Nephron (organoid): ENCODE data around the gene KCNQ1.

Source experiments
- H3K27ac Mint-ChIP-seq, 3 experiments: 2 replicates each; pipeline ENCODE4 v1.8.0; 2020; ENCODE audit warnings: mixed read lengths in 3 of 3, mild to moderate bottlenecking in 2 of 3, moderate library complexity in 1 of 3
- H3K27me3 Mint-ChIP-seq: 2 replicates; pipeline ENCODE4 v1.8.0; 2021; ENCODE audit warnings: low read depth, mild to moderate bottlenecking, moderate library complexity, mixed read lengths
- H3K36me3 Mint-ChIP-seq: 2 replicates; pipeline ENCODE4 v1.8.0; 2020; ENCODE audit warnings: low read depth, mixed read lengths
- H3K4me1 Mint-ChIP-seq: 2 replicates; pipeline ENCODE4 v1.8.0; 2020; ENCODE audit warnings: mixed read lengths
- H3K4me3 Mint-ChIP-seq, 3 experiments: 2 replicates each; pipeline ENCODE4 v1.8.0; 2020; ENCODE audit warnings: mild to moderate bottlenecking in 3 of 3, mixed read lengths in 3 of 3, moderate library complexity in 2 of 3
- H3K9me3 Mint-ChIP-seq: 2 replicates; pipeline ENCODE4 v1.8.0; 2020; ENCODE audit warnings: mixed read lengths
- CTCF ChIP-seq, 3 experiments: fragments of 200-600 bp; sonication (generic); IDR thresholded peaks; one replicate each; pipeline ENCODE4 v1.5.0; 2021; ENCODE audit warnings: antibody characterized with exemption in 3 of 3; ENCODE audit not compliant: unreplicated experiment in 3 of 3

The KCNQ1 gene

GRCh38 chr11:2886936-2887335 is 442.1 kb downstream of the KCNQ1 start:
- TF ChIP-seq CTCF (IDR thresholded peaks at IDR 0.05; ENCODE audit: unreplicated experiment in 3 of 3), result no peak
- Mint-ChIP-seq H3K4me3 (peak overlapping the region; percentile 65 to 78 (median 73)), H3K27ac (peak overlapping the region; percentile 80 to 95 (median 85)), H3K4me1 (peaks cover 43% of the 10 kb centered on the region), H3K27me3 (peaks cover 7% of the 10 kb centered on the region), H3K36me3 (peaks cover 14% of the 10 kb centered on the region), H3K9me3 (no peaks in the 10 kb centered on the region)

GRCh38 chr11:2887515-2888195 is 442.8 kb downstream of the KCNQ1 start:
- peak overlapping the region; percentile 61 to 75 (median 65) for H3K4me3 Mint-ChIP-seq
- peaks cover 38% of the 10 kb centered on the region for H3K4me1 Mint-ChIP-seq
- H3K27me3 Mint-ChIP-seq, result peaks cover 5% of the 10 kb centered on the region
- no peak for TF ChIP-seq CTCF (IDR thresholded peaks at IDR 0.05; ENCODE audit: unreplicated experiment in 3 of 3)
- peak overlapping the region; percentile 80 to 95 (median 85) for H3K27ac Mint-ChIP-seq
- H3K36me3 Mint-ChIP-seq, result peaks cover 8% of the 10 kb centered on the region
- H3K9me3 Mint-ChIP-seq, result no peaks in the 10 kb centered on the region

DNA sequence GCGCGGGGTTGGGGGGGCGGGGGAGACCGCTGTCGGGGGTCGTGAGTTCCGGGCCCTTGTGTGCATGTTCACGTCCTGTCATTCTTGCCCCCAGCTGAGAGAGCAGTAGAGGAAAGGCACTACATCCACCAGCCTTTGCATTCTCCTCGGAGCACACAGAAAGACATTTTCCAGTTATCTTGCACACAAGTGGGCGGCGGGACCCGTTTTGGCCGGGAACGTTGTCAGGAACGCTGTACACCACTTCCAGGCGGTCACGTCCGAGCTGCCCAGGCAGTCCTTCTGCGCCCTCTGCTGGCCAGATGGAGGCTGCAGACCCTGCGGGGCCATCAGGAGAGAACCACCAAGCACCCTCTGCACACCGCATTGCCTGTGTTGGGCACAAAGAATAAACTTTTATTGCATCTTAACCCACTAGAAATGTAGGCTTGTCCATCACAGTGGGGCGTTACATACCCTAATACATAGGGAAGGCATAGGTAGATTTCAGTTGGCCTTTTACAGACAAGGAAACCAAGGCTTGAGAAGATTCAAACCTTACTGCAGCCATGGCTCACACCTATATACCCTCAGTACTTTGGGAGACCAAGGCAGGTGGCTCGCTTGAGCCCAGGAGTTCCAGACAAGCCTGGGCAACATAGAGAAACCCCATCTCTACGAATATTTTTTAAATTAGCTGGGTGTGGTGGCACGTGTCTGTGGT is 443.6 kb downstream of the KCNQ1 start:
- Mint-ChIP-seq H3K4me3 (peak overlapping the region; percentile 38 to 75 (median 49)), H3K36me3 (peaks cover under 1% of the 10 kb centered on the region), H3K27me3 (no peaks in the 10 kb centered on the region), H3K4me1 (peaks cover 31% of the 10 kb centered on the region), H3K27ac (peak overlapping the region; percentile 80 to 95 (median 85)), H3K9me3 (no peaks in the 10 kb centered on the region)
- TF ChIP-seq CTCF (IDR thresholded peaks at IDR 0.05; ENCODE audit: unreplicated experiment in 3 of 3), result peak; percentile 91 to 97 (median 94)

- H3K36me3 Mint-ChIP-seq, result no peaks in the 10 kb centered on the region
- no peaks in the 10 kb centered on the region for H3K27me3 Mint-ChIP-seq
- peaks cover 30% of the 10 kb centered on the region for H3K4me1 Mint-ChIP-seq
- TF ChIP-seq CTCF (IDR thresholded peaks at IDR 0.05; ENCODE audit: unreplicated experiment in 3 of 3), result no peak
- H3K4me3 Mint-ChIP-seq, result peak overlapping the region in 1 of 3 experiments; percentile 50
- H3K9me3 Mint-ChIP-seq, result no peaks in the 10 kb centered on the region
- peak overlapping the region in 2 of 3 experiments; percentile 56 to 57 for H3K27ac Mint-ChIP-seq
Measured at GRCh38 chr11:2889362-2890273, 444.8 kb downstream of the KCNQ1 start.

- no peaks in the 10 kb centered on the region for H3K27me3 Mint-ChIP-seq
- peaks cover 30% of the 10 kb centered on the region for H3K4me1 Mint-ChIP-seq
- H3K4me3 Mint-ChIP-seq, result no peak overlapping the region
- no peaks in the 10 kb centered on the region for H3K36me3 Mint-ChIP-seq
- TF ChIP-seq CTCF (IDR thresholded peaks at IDR 0.05; ENCODE audit: unreplicated experiment in 3 of 3), result no peak
- H3K27ac Mint-ChIP-seq, result peak overlapping the region; percentile 19 to 76 (median 76)
- H3K9me3 Mint-ChIP-seq, result no peaks in the 10 kb centered on the region
Measured at GRCh38 chr11:2890466-2891294, 445.9 kb downstream of the KCNQ1 start.
